ENCODE results near the gene DENND4C.
"Not testable (repeated sequence)": the region's sequence is repeated elsewhere in the genome, so short reads cannot be mapped to it uniquely, and the experiment has no call there.

DENND4C gene

GRCh38 chr9:19233344-19233743 is 2.9 kb downstream of the DENND4C start:
- Mint-ChIP-seq H3K27ac (peak overlapping the region; percentile 28), H3K27me3 (ENCODE audit: low read depth) (no peaks in the 10 kb centered on the region), H3K4me1 (ENCODE audit: low read depth) (peaks cover 7% of the 10 kb centered on the region), H3K4me3 (peak overlapping the region; percentile 35), H3K36me3 (ENCODE audit: low read depth) (no peaks in the 10 kb centered on the region), H3K9me3 (no peaks in the 10 kb centered on the region)
- no peak for DNase-seq (ENCODE audit: low spot score)

DNA sequence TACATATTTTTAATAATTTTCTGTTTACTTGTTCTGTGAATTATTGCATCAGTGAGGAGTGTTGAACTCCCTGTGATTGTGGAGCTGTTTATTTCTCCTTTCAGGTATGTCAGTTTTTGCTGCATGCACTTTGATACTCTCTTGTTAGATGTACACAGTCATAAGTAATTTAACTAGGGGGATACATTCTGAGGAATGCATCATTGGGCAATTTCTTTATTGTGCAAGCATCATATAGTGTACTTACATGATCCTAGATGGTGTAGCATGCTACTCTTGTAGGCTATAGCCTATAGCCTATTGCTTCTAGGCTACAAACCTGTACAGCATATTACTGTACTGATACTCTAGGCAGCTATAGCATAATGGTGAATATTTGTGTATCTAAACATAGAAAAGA is 9.5 kb downstream of the DENND4C start:
- H3K4me3 Mint-ChIP-seq = no peak overlapping the region
- no peaks in the 10 kb centered on the region for H3K9me3 Mint-ChIP-seq
- H3K27me3 Mint-ChIP-seq (ENCODE audit: low read depth) = no peaks in the 10 kb centered on the region
- no peak overlapping the region for H3K27ac Mint-ChIP-seq
- peaks cover 14% of the 10 kb centered on the region for H3K36me3 Mint-ChIP-seq (ENCODE audit: low read depth)
- peaks cover 7% of the 10 kb centered on the region for H3K4me1 Mint-ChIP-seq (ENCODE audit: low read depth)
- DNase-seq (ENCODE audit: low spot score) = no peak

DNA sequence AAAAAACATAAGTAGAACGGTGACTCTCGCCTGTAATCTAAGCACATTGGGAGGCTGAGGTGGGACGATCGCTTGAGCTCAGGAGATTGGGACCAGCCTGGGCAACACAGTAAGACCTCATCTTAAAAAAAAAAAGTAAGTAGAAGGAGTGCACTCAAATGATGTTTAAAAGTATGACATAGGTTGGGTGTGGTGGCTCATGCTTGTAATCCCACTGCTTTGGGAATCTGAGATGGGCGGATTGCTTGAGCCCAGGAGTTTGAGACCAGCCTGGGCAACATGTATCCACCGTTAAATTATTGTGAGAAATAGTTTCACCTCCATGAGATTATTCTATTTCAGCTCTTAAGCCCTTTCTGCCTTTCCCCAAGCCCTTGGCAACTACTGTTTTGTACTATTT is 11.2 kb downstream of the DENND4C start:
- H3K9me3 Mint-ChIP-seq = no peaks in the 10 kb centered on the region
- H3K27me3 Mint-ChIP-seq (ENCODE audit: low read depth) = no peaks in the 10 kb centered on the region
- DNase-seq (ENCODE audit: low spot score) = no peak
- H3K4me1 Mint-ChIP-seq (ENCODE audit: low read depth) = peaks cover 4% of the 10 kb centered on the region
- no peak overlapping the region for H3K4me3 Mint-ChIP-seq
- H3K27ac Mint-ChIP-seq = no peak overlapping the region
- H3K36me3 Mint-ChIP-seq (ENCODE audit: low read depth) = peaks cover 18% of the 10 kb centered on the region

GRCh38 chr9:19243366-19244033 is 13.0 kb downstream of the DENND4C start:
- peaks cover 20% of the 10 kb centered on the region for H3K36me3 Mint-ChIP-seq (ENCODE audit: low read depth)
- H3K4me1 Mint-ChIP-seq (ENCODE audit: low read depth) = peaks cover 11% of the 10 kb centered on the region
- H3K9me3 Mint-ChIP-seq = no peaks in the 10 kb centered on the region
- no peak overlapping the region for H3K27ac Mint-ChIP-seq
- no peak for DNase-seq (ENCODE audit: low spot score)
- H3K4me3 Mint-ChIP-seq = no peak overlapping the region
- no peaks in the 10 kb centered on the region for H3K27me3 Mint-ChIP-seq (ENCODE audit: low read depth)

DNA sequence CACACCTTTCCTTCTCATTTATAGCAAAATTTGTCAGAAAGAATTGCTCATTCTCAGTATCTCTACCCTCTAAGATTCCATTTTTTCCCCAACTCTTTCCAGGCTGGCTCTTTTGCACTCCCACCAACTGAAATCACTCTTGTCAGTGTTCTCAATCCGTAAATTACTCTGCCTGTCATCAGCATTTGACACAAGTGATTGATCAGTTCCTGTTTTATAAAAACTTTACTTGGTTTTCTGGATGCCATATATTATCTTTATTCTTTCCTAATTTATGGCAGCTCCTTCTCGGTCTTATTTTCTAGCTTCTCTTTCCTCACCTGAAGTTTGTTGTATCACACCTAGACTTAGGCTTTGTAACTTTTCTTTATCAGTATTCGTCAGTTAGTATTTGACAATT is 16.4 kb downstream of the DENND4C start:
- no peak overlapping the region for H3K27ac Mint-ChIP-seq
- H3K27me3 Mint-ChIP-seq (ENCODE audit: low read depth) = no peaks in the 10 kb centered on the region
- no peak for DNase-seq (ENCODE audit: low spot score)
- no peak overlapping the region for H3K4me3 Mint-ChIP-seq
- H3K36me3 Mint-ChIP-seq (ENCODE audit: low read depth) = peaks cover 9% of the 10 kb centered on the region
- peaks cover 13% of the 10 kb centered on the region for H3K4me1 Mint-ChIP-seq (ENCODE audit: low read depth)
- H3K9me3 Mint-ChIP-seq = no peaks in the 10 kb centered on the region

GRCh38 chr9:19247420-19247819 is 16.9 kb downstream of the DENND4C start:
- Mint-ChIP-seq H3K36me3 (ENCODE audit: low read depth) (peaks cover 13% of the 10 kb centered on the region), H3K4me3 (no peak overlapping the region), H3K27me3 (ENCODE audit: low read depth) (no peaks in the 10 kb centered on the region), H3K27ac (no peak overlapping the region), H3K4me1 (ENCODE audit: low read depth) (peaks cover 15% of the 10 kb centered on the region), H3K9me3 (no peaks in the 10 kb centered on the region)
- no peak for DNase-seq (ENCODE audit: low spot score)

DNA sequence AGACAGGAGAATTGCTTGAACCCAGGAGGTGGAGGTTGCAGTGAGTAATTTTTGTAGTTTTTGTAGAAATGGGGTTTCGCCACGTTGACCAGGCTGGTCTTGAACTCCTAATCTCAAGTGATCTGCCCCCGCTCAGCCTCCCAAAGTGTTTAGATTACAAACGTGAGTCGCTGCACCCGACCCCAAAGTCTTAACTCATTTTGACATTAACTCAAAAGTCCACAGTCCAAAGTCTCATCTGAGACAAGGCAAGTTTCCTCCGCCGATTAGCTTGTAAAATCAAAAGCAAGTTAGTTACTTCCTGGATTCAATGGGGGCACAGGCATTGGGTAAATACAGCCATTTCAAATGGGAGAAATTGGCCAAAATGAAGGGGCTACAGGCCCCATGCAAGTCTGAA is 19.9 kb downstream of the DENND4C start:
- not testable (repeated sequence) for DNase-seq (ENCODE audit: low spot score); H3K4me3 Mint-ChIP-seq; H3K27me3 Mint-ChIP-seq (ENCODE audit: low read depth); H3K9me3 Mint-ChIP-seq; H3K27ac Mint-ChIP-seq
- peaks cover 13% of the 10 kb centered on the region for H3K36me3 Mint-ChIP-seq (ENCODE audit: low read depth)
- H3K4me1 Mint-ChIP-seq (ENCODE audit: low read depth) = peaks cover 20% of the 10 kb centered on the region

DNA sequence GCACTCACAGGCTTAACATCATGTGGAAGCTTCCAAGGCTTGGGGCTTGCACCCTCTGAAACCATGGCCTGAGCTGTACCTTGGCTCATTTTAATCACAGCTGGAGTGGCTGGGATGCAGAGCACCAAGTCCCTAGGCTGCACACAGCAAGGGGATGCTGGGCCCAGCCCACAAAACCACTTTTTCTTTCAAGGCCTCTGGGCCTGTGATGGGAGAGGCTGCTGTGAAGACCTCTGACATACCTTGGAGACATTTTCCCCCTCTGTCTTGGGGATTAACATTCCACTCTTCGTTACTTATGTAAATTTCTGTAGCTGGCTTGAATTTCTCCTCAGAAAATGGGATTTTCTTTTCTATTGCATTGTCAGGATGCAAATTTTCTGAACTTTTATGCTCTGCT is 20.7 kb downstream of the DENND4C start:
- DNase-seq (ENCODE audit: low spot score); H3K4me3 Mint-ChIP-seq; H3K27ac Mint-ChIP-seq; H3K27me3 Mint-ChIP-seq (ENCODE audit: low read depth); H3K9me3 Mint-ChIP-seq; H3K36me3 Mint-ChIP-seq (ENCODE audit: low read depth): not testable (repeated sequence)
- H3K4me1 Mint-ChIP-seq (ENCODE audit: low read depth) = peaks cover 20% of the 10 kb centered on the region

GRCh38 chr9:19251622-19252021 is 21.1 kb downstream of the DENND4C start:
- not testable (repeated sequence) for H3K27me3 Mint-ChIP-seq (ENCODE audit: low read depth); DNase-seq (ENCODE audit: low spot score); H3K9me3 Mint-ChIP-seq; H3K36me3 Mint-ChIP-seq (ENCODE audit: low read depth); H3K4me3 Mint-ChIP-seq; H3K27ac Mint-ChIP-seq
- H3K4me1 Mint-ChIP-seq (ENCODE audit: low read depth) = peaks cover 20% of the 10 kb centered on the region

GRCh38 chr9:19252174-19252884 is 21.8 kb downstream of the DENND4C start:
- H3K9me3 Mint-ChIP-seq = no peaks in the 10 kb centered on the region
- peaks cover 9% of the 10 kb centered on the region for H3K36me3 Mint-ChIP-seq (ENCODE audit: low read depth)
- DNase-seq (ENCODE audit: low spot score) = no peak
- no peaks in the 10 kb centered on the region for H3K27me3 Mint-ChIP-seq (ENCODE audit: low read depth)
- H3K27ac Mint-ChIP-seq = no peak overlapping the region
- peaks cover 21% of the 10 kb centered on the region for H3K4me1 Mint-ChIP-seq (ENCODE audit: low read depth)
- no peak overlapping the region for H3K4me3 Mint-ChIP-seq

- H3K36me3 Mint-ChIP-seq (ENCODE audit: low read depth) = peaks cover 10% of the 10 kb centered on the region
- no peaks in the 10 kb centered on the region for H3K9me3 Mint-ChIP-seq
- H3K27ac Mint-ChIP-seq = no peak overlapping the region
- H3K27me3 Mint-ChIP-seq (ENCODE audit: low read depth) = no peaks in the 10 kb centered on the region
- peaks cover 20% of the 10 kb centered on the region for H3K4me1 Mint-ChIP-seq (ENCODE audit: low read depth)
- DNase-seq (ENCODE audit: low spot score) = no peak
- H3K4me3 Mint-ChIP-seq = no peak overlapping the region
Measured at GRCh38 chr9:19252885-19253219, 22.4 kb downstream of the DENND4C start.

- Mint-ChIP-seq H3K27me3 (ENCODE audit: low read depth) (no peaks in the 10 kb centered on the region), H3K4me3 (no peak overlapping the region), H3K36me3 (ENCODE audit: low read depth) (peaks cover 7% of the 10 kb centered on the region), H3K9me3 (no peaks in the 10 kb centered on the region), H3K4me1 (ENCODE audit: low read depth) (peaks cover 19% of the 10 kb centered on the region), H3K27ac (no peak overlapping the region)
- no peak for DNase-seq (ENCODE audit: low spot score)
Measured at GRCh38 chr9:19255112-19255511, 24.6 kb downstream of the DENND4C start.

DNA sequence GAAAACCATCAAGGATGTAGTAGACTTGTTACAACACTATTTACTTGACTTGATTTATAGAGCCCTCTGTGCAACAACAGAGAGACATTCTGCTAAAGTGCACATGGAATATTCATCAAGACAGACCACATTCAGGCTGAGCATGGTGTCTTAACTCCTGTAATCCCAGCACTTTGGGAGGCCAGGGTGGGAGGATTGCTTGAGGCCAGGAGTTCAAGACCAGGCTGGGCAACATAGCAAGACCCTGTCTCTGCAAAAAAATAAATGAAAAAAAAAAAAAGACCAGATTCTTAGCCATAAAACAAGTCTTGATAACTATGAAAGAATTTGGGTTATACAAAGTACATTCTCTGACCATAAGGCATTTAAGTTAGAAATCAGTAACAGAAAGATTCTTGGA is 25.3 kb downstream of the DENND4C start:
- Mint-ChIP-seq H3K4me3 (no peak overlapping the region), H3K4me1 (ENCODE audit: low read depth) (peaks cover 16% of the 10 kb centered on the region), H3K27me3 (ENCODE audit: low read depth) (no peaks in the 10 kb centered on the region), H3K36me3 (ENCODE audit: low read depth) (peaks cover 7% of the 10 kb centered on the region), H3K27ac (no peak overlapping the region), H3K9me3 (no peaks in the 10 kb centered on the region)
- DNase-seq (ENCODE audit: low spot score) = no peak

- not testable (repeated sequence) for H3K36me3 Mint-ChIP-seq (ENCODE audit: low read depth); DNase-seq (ENCODE audit: low spot score); H3K27ac Mint-ChIP-seq; H3K4me1 Mint-ChIP-seq (ENCODE audit: low read depth); H3K27me3 Mint-ChIP-seq (ENCODE audit: low read depth); H3K9me3 Mint-ChIP-seq; H3K4me3 Mint-ChIP-seq
Measured at GRCh38 chr9:19259665-19260255, 29.3 kb downstream of the DENND4C start.
